HEK293 (cell line): ENCODE results near the gene SMURF2.

Source experiments
- CTCF ChIP-seq: fragments of 450-650 bp; formaldehyde crosslinking; IDR thresholded peaks from 2 replicates; pipeline ENCODE4 v1.5.1; 2016; ENCODE audit warnings: missing biosample characterization, missing genetic modification characterization
- ELK4 ChIP-seq: IDR thresholded peaks from 2 replicates; pipeline ENCODE4 v1.6.1; 2011; ENCODE audit warnings: mild to moderate bottlenecking, low read depth, low read length, borderline replicate concordance
- FEZF1 ChIP-seq: fragments of 450-650 bp; formaldehyde crosslinking; IDR thresholded peaks from 2 replicates; pipeline ENCODE4 v1.5.1; 2016; ENCODE audit warnings: missing biosample characterization, missing genetic modification characterization
- GFI1B ChIP-seq: fragments of 450-650 bp; formaldehyde crosslinking; IDR thresholded peaks from 2 replicates; pipeline ENCODE4 v1.5.1; 2016; ENCODE audit warnings: missing biosample characterization, missing genetic modification characterization
- GLIS1 ChIP-seq: fragments of 450-650 bp; formaldehyde crosslinking; IDR thresholded peaks from 2 replicates; pipeline ENCODE4 v1.5.1; 2016; ENCODE audit warnings: missing biosample characterization, missing genetic modification characterization
- KLF8 ChIP-seq: fragments of 450-650 bp; formaldehyde crosslinking; IDR thresholded peaks from 2 replicates; pipeline ENCODE4 v1.5.1; 2016; ENCODE audit warnings: missing biosample characterization, missing genetic modification characterization
- PRDM1 ChIP-seq: fragments of 450-650 bp; formaldehyde crosslinking; IDR thresholded peaks from 2 replicates; pipeline ENCODE4; 2016; ENCODE audit warnings: missing biosample characterization, missing genetic modification characterization
- PRDM10 ChIP-seq: fragments of 450-650 bp; formaldehyde crosslinking; IDR thresholded peaks from 2 replicates; pipeline ENCODE4 v1.5.1; 2016; ENCODE audit warnings: missing biosample characterization, missing genetic modification characterization
- PRDM4 ChIP-seq: fragments of 450-650 bp; formaldehyde crosslinking; IDR thresholded peaks from 2 replicates; pipeline ENCODE4 v1.5.1; 2017; ENCODE audit warnings: missing biosample characterization, missing genetic modification characterization
- ZBTB10 ChIP-seq: fragments of 450-650 bp; formaldehyde crosslinking; IDR thresholded peaks from 2 replicates; pipeline ENCODE4 v1.5.1; 2016; ENCODE audit warnings: missing biosample characterization, missing genetic modification characterization
- ZBTB8A ChIP-seq: fragments of 450-650 bp; formaldehyde crosslinking; IDR thresholded peaks from 2 replicates; pipeline ENCODE4 v1.5.1; 2016; ENCODE audit warnings: missing biosample characterization, missing genetic modification characterization
- ZFP69B ChIP-seq: fragments of 450-650 bp; formaldehyde crosslinking; IDR thresholded peaks from 2 replicates; pipeline ENCODE4 v1.5.1; 2016; ENCODE audit warnings: missing biosample characterization, missing genetic modification characterization
- ZNF211 ChIP-seq: fragments of 450-650 bp; formaldehyde crosslinking; IDR thresholded peaks from 2 replicates; pipeline ENCODE4 v1.5.1; 2016; ENCODE audit warnings: low read depth, missing biosample characterization, missing genetic modification characterization
- ZNF341 ChIP-seq: fragments of 450-650 bp; formaldehyde crosslinking; IDR thresholded peaks from 2 replicates; pipeline ENCODE4; 2016; ENCODE audit warnings: low read depth, missing biosample characterization, missing genetic modification characterization
- ZNF362 ChIP-seq: fragments of 450-650 bp; formaldehyde crosslinking; IDR thresholded peaks from 2 replicates; pipeline ENCODE4 v1.5.1; 2016; ENCODE audit warnings: missing biosample characterization, missing genetic modification characterization
- ZNF426 ChIP-seq: fragments of 450-650 bp; formaldehyde crosslinking; IDR thresholded peaks from 2 replicates; pipeline ENCODE4 v1.5.1; 2017; ENCODE audit warnings: missing biosample characterization, missing genetic modification characterization, mild to moderate bottlenecking, inconsistent platforms, moderate library complexity
- ZNF514 ChIP-seq: fragments of 450-650 bp; formaldehyde crosslinking; IDR thresholded peaks from 2 replicates; pipeline ENCODE4 v1.5.1; 2016; ENCODE audit warnings: missing biosample characterization, missing genetic modification characterization
- ZNF549 ChIP-seq: fragments of 450-650 bp; IDR thresholded peaks from 2 replicates; pipeline ENCODE4 v1.5.1; 2018; ENCODE audit warnings: missing biosample characterization, missing genetic modification characterization, mild to moderate bottlenecking, inconsistent platforms, moderate library complexity
- ZNF623 ChIP-seq: fragments of 450-650 bp; formaldehyde crosslinking; IDR thresholded peaks from 2 replicates; pipeline ENCODE4 v1.5.1; 2016; ENCODE audit warnings: missing biosample characterization, missing genetic modification characterization
- ZNF639 ChIP-seq: fragments of 450-650 bp; formaldehyde crosslinking; IDR thresholded peaks from 2 replicates; pipeline ENCODE4 v1.5.1; 2016; ENCODE audit warnings: missing biosample characterization, missing genetic modification characterization
- ZNF654 ChIP-seq: fragments of 450-650 bp; formaldehyde crosslinking; IDR thresholded peaks from 2 replicates; pipeline ENCODE4 v1.5.1; 2016; ENCODE audit warnings: low read depth, missing biosample characterization, missing genetic modification characterization
- ZNF660 ChIP-seq: fragments of 450-650 bp; IDR thresholded peaks from 2 replicates; pipeline ENCODE4 v1.5.1; 2018; ENCODE audit warnings: missing biosample characterization, mild to moderate bottlenecking, missing genetic modification characterization
- ZNF664 ChIP-seq: fragments of 450-650 bp; formaldehyde crosslinking; IDR thresholded peaks from 2 replicates; pipeline ENCODE4 v1.5.1; 2016; ENCODE audit warnings: missing biosample characterization, missing genetic modification characterization
- ZNF843 ChIP-seq: fragments of 450-650 bp; formaldehyde crosslinking; IDR thresholded peaks from 2 replicates; pipeline ENCODE4 v1.5.1; 2016; ENCODE audit warnings: missing biosample characterization, missing genetic modification characterization

SMURF2 gene

GRCh38 chr17:64505340-64506200, 156.5 kb downstream of the SMURF2 start (continued):
- peak; percentile 60; the same call in 1 of the 2 replicates for TF ChIP-seq ZNF639 (tag by site-specific recombination)
- peak; percentile 25; the same call in 1 of the 2 replicates for TF ChIP-seq ZBTB8A (tag by site-specific recombination)
- TF ChIP-seq PRDM10 (tag by site-specific recombination), result no peak
- peak; percentile 53 for TF ChIP-seq PRDM4
- TF ChIP-seq KLF8 (tag by site-specific recombination), result peak; percentile 69
- no peak for TF ChIP-seq ZNF211 (tag by site-specific recombination)
- no peak for TF ChIP-seq FEZF1 (tag by site-specific recombination)
- TF ChIP-seq ZNF362, result no peak
- TF ChIP-seq GLIS1 (tag by site-specific recombination), result no peak
- TF ChIP-seq ELK4, result no peak
- TF ChIP-seq ZNF660 (tag by site-specific recombination), result peak; percentile 66; the same call in 1 of the 2 replicates
- TF ChIP-seq CTCF (tag by site-specific recombination), result 0 out of 2 replicates have a peak, but pooled peaks have one; percentile 27
- 0 out of 2 replicates have a peak, but pooled peaks have one; percentile 12 for TF ChIP-seq ZNF843 (tag by site-specific recombination)
- TF ChIP-seq PRDM1 (tag by site-specific recombination), result no peak
- TF ChIP-seq ZBTB10 (tag by site-specific recombination), result 0 out of 2 replicates have a peak, but pooled peaks have one; percentile 45
- TF ChIP-seq GFI1B (tag by site-specific recombination), result no peak
- no peak for TF ChIP-seq ZNF654 (tag by site-specific recombination)
- TF ChIP-seq ZNF426 (tag by site-specific recombination), result no peak
- TF ChIP-seq ZNF549 (tag by site-specific recombination), result no peak
- TF ChIP-seq ZNF664 (tag by site-specific recombination), result peak; percentile 57; the same call in 1 of the 2 replicates
- peak; percentile 42 for TF ChIP-seq ZNF341 (tag by site-specific recombination)
- no peak for TF ChIP-seq ZFP69B (tag by site-specific recombination)
- TF ChIP-seq ZNF514 (tag by site-specific recombination), result no peak
- no peak for TF ChIP-seq ZNF623
